ENCODE data around the gene IVD. TPM values are rescaled to one million over a fixed set of nuclear protein-coding genes. Genes with fewer than 3 reads are reported as not detected.
A peak's percentile ranks its signal among the peaks of the same experiment; 100 is the strongest.

IVD gene
- total RNA-seq, 2 experiments from 2014 or later = 92.4 to 95.2 TPM

- Mint-ChIP-seq H3K4me1 (peaks cover 14% of the 10 kb centered on the region), H3K9me3 (no peaks in the 10 kb centered on the region), H3K4me3 (peak overlapping the region; percentile 80), H3K36me3 (no peaks in the 10 kb centered on the region), H3K27me3 (peaks cover 12% of the 10 kb centered on the region), H3K27ac (peak overlapping the region; percentile 78)
- DNase-seq (no peak), ATAC-seq (ENCODE audit: low read depth) (no peak)
- POLR2A ChIA-PET = interaction anchor here (1.0 to 4.0 kb wide), 6 partner anchors 10 to 74 kb away, joined by 3 to 22 read pairs (median 6); partner anchors contain the start of genes BAHD1 and IVD
These were observed 38.9 kb upstream of the IVD start for GRCh38 chr15:40366457-40367370.

GRCh38 chr15:40367371-40367685 lies 38.3 kb upstream of the IVD start:
- Mint-ChIP-seq H3K27ac (peak overlapping the region; percentile 78), H3K4me3 (peak overlapping the region; percentile 80), H3K4me1 (peaks cover 14% of the 10 kb centered on the region), H3K27me3 (peaks cover 15% of the 10 kb centered on the region), H3K9me3 (no peaks in the 10 kb centered on the region), H3K36me3 (no peaks in the 10 kb centered on the region)
- ATAC-seq (ENCODE audit: low read depth) (no peak), DNase-seq (no peak)
- POLR2A ChIA-PET = interaction anchor here (1.0 to 4.0 kb wide), 5 partner anchors 11 to 73 kb away, joined by 3 to 22 read pairs (median 6); partner anchors contain the start of gene BAHD1

GRCh38 chr15:40367686-40368611 lies 37.6 kb upstream of the IVD start:
- peak; percentile 91 for DNase-seq
- Mint-ChIP-seq H3K36me3 (no peaks in the 10 kb centered on the region), H3K4me3 (peak overlapping the region; percentile 80), H3K27me3 (peaks cover 15% of the 10 kb centered on the region), H3K4me1 (peaks cover 14% of the 10 kb centered on the region), H3K27ac (peak overlapping the region; percentile 78), H3K9me3 (no peaks in the 10 kb centered on the region)
- ATAC-seq (ENCODE audit: low read depth) = peak; percentile 94
- POLR2A ChIA-PET = interaction anchor here (1.0 to 4.0 kb wide), 7 partner anchors 31 to 73 kb away, joined by 3 to 22 read pairs (median 5); partner anchors contain the start of genes BAHD1 and IVD

- ATAC-seq (ENCODE audit: low read depth) (no peak), DNase-seq (no peak)
- POLR2A ChIA-PET = interaction anchor here (1.1 to 4.0 kb wide), 5 partner anchors 30 to 70 kb away, joined by 3 to 22 read pairs (median 8); partner anchors contain the start of gene IVD
- H3K9me3 Mint-ChIP-seq = no peaks in the 10 kb centered on the region
- H3K4me1 Mint-ChIP-seq = peaks cover 14% of the 10 kb centered on the region
- H3K4me3 Mint-ChIP-seq = peak overlapping the region; percentile 2
- H3K27ac Mint-ChIP-seq = no peak overlapping the region
- peaks cover 15% of the 10 kb centered on the region for H3K27me3 Mint-ChIP-seq
- H3K36me3 Mint-ChIP-seq = no peaks in the 10 kb centered on the region
These were observed 36.7 kb upstream of the IVD start for GRCh38 chr15:40368719-40369473.

GRCh38 chr15:40369474-40369869 lies 36.1 kb upstream of the IVD start:
- Mint-ChIP-seq H3K9me3 (no peaks in the 10 kb centered on the region), H3K36me3 (no peaks in the 10 kb centered on the region), H3K4me3 (no peak overlapping the region), H3K27ac (no peak overlapping the region), H3K27me3 (peaks cover 15% of the 10 kb centered on the region), H3K4me1 (peaks cover 14% of the 10 kb centered on the region)
- DNase-seq = no peak
- no peak for ATAC-seq (ENCODE audit: low read depth)
- POLR2A ChIA-PET = interaction anchor here (1.1 to 4.0 kb wide), 3 partner anchors 36 to 52 kb away, joined by 3 to 22 read pairs (median 11); partner anchors contain the start of gene IVD

- no peaks in the 10 kb centered on the region for H3K36me3 Mint-ChIP-seq
- DNase-seq = no peak
- no peak overlapping the region for H3K4me3 Mint-ChIP-seq
- POLR2A ChIA-PET = interaction anchor here (2.3 to 4.0 kb wide), 2 partner anchors 36 to 52 kb away, joined by 11 to 22 read pairs; partner anchors contain the start of gene IVD
- H3K27me3 Mint-ChIP-seq = peaks cover 15% of the 10 kb centered on the region
- peaks cover 14% of the 10 kb centered on the region for H3K4me1 Mint-ChIP-seq
- H3K27ac Mint-ChIP-seq = no peak overlapping the region
- ATAC-seq (ENCODE audit: low read depth) = no peak
- H3K9me3 Mint-ChIP-seq = no peaks in the 10 kb centered on the region
These were observed 35.6 kb upstream of the IVD start for GRCh38 chr15:40369971-40370370.

- no peak overlapping the region for H3K4me3 Mint-ChIP-seq
- POLR2A ChIA-PET = no interaction called here
- no peaks in the 10 kb centered on the region for H3K36me3 Mint-ChIP-seq
- peaks cover 17% of the 10 kb centered on the region for H3K27me3 Mint-ChIP-seq
- no peaks in the 10 kb centered on the region for H3K9me3 Mint-ChIP-seq
- DNase-seq (no peak), ATAC-seq (ENCODE audit: low read depth) (no peak)
- H3K4me1 Mint-ChIP-seq = peaks cover 4% of the 10 kb centered on the region
- H3K27ac Mint-ChIP-seq = no peak overlapping the region
These were observed 32.6 kb upstream of the IVD start for GRCh38 chr15:40372981-40373380.

- no peak for ATAC-seq (ENCODE audit: low read depth)
- no peak overlapping the region for H3K27ac Mint-ChIP-seq
- peaks cover 6% of the 10 kb centered on the region for H3K4me1 Mint-ChIP-seq
- H3K4me3 Mint-ChIP-seq = no peak overlapping the region
- H3K27me3 Mint-ChIP-seq = peaks cover 8% of the 10 kb centered on the region
- H3K9me3 Mint-ChIP-seq = no peaks in the 10 kb centered on the region
- POLR2A ChIA-PET = no interaction called here
- no peaks in the 10 kb centered on the region for H3K36me3 Mint-ChIP-seq
- no peak for DNase-seq
These were observed 28.0 kb upstream of the IVD start for GRCh38 chr15:40377606-40378005.

- no peak for DNase-seq
- POLR2A ChIA-PET = no interaction called here
- Mint-ChIP-seq H3K4me3 (no peak overlapping the region), H3K36me3 (peaks cover 10% of the 10 kb centered on the region), H3K4me1 (peaks cover 16% of the 10 kb centered on the region), H3K9me3 (no peaks in the 10 kb centered on the region), H3K27ac (no peak overlapping the region), H3K27me3 (peaks cover 8% of the 10 kb centered on the region)
- ATAC-seq (ENCODE audit: low read depth) = no peak
These were observed 26.2 kb upstream of the IVD start for GRCh38 chr15:40379374-40379773.

- no peak overlapping the region for H3K27ac Mint-ChIP-seq
- POLR2A ChIA-PET = no interaction called here
These were observed 25.7 kb upstream of the IVD start for GRCh38 chr15:40379853-40380252.

GRCh38 chr15:40380636-40381035 lies 25.0 kb upstream of the IVD start:
- DNase-seq (no peak), ATAC-seq (ENCODE audit: low read depth) (no peak)
- POLR2A ChIA-PET = no interaction called here
- peaks cover 25% of the 10 kb centered on the region for H3K4me1 Mint-ChIP-seq
- H3K4me3 Mint-ChIP-seq = no peak overlapping the region
- no peak overlapping the region for H3K27ac Mint-ChIP-seq
- peaks cover 8% of the 10 kb centered on the region for H3K27me3 Mint-ChIP-seq
- peaks cover 21% of the 10 kb centered on the region for H3K36me3 Mint-ChIP-seq
- no peaks in the 10 kb centered on the region for H3K9me3 Mint-ChIP-seq

More at GRCh38 chr15:40379853-40380252, 25.7 kb upstream of the IVD start:
- ATAC-seq (ENCODE audit: low read depth) = no peak
- Mint-ChIP-seq H3K9me3 (no peaks in the 10 kb centered on the region), H3K27me3 (peaks cover 8% of the 10 kb centered on the region), H3K4me1 (peaks cover 20% of the 10 kb centered on the region), H3K4me3 (no peak overlapping the region), H3K36me3 (peaks cover 15% of the 10 kb centered on the region)
- DNase-seq = no peak

- DNase-seq (no peak), ATAC-seq (ENCODE audit: low read depth) (no peak)
- Mint-ChIP-seq H3K4me3 (no peak overlapping the region), H3K27ac (no peak overlapping the region), H3K4me1 (peaks cover 23% of the 10 kb centered on the region), H3K9me3 (no peaks in the 10 kb centered on the region), H3K36me3 (peaks cover 27% of the 10 kb centered on the region), H3K27me3 (peaks cover 8% of the 10 kb centered on the region)
- POLR2A ChIA-PET = interaction anchor here (1.0 to 3.3 kb wide), 5 partner anchors 10 to 37 kb away, joined by 3 to 31 read pairs (median 4); partner anchors contain the start of genes DISP2 and IVD
These were observed 23.6 kb upstream of the IVD start for GRCh38 chr15:40381818-40382529.
